ENCODE data around the gene FSHR.

- TF ChIP-seq, protein P1, sequence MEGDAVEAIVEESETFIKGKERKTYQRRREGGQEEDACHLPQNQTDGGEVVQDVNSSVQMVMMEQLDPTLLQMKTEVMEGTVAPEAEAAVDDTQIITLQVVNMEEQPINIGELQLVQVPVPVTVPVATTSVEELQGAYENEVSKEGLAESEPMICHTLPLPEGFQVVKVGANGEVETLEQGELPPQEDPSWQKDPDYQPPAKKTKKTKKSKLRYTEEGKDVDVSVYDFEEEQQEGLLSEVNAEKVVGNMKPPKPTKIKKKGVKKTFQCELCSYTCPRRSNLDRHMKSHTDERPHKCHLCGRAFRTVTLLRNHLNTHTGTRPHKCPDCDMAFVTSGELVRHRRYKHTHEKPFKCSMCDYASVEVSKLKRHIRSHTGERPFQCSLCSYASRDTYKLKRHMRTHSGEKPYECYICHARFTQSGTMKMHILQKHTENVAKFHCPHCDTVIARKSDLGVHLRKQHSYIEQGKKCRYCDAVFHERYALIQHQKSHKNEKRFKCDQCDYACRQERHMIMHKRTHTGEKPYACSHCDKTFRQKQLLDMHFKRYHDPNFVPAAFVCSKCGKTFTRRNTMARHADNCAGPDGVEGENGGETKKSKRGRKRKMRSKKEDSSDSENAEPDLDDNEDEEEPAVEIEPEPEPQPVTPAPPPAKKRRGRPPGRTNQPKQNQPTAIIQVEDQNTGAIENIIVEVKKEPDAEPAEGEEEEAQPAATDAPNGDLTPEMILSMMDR (conservative IDR thresholded peaks at IDR 0.05; ENCODE audit: low read depth, low read length): no peak
- TF ChIP-seq EZH2 (IDR thresholded peaks at IDR 0.05; ENCODE audit: borderline replicate concordance, low read depth, low read length, poor library complexity, severe bottlenecking): no peak
Measured at GRCh38 chr2:48929571-48930301, 224.6 kb downstream of the FSHR start.

All from A673 (cell line).